Stimulated activated CD8-positive, alpha-beta memory T cell treated with anti-CD3 and anti-CD28 coated beads, Interleukin-12 subunit alpha, Interleukin-12 subunit beta, amount 100 ng/mL, for 4 hours (primary cell): ENCODE data around the gene FGD4.
"Not testable (repeated sequence)": the region's sequence is repeated elsewhere in the genome, so short reads cannot be mapped to it uniquely, and the experiment has no call there.

ENCODE experiments used
- DNase-seq: peaks from one replicate; pipeline ENCODE4 v3.0.0-alpha.2; 2020; ENCODE audit warnings: low read depth

Gene FGD4

DNA sequence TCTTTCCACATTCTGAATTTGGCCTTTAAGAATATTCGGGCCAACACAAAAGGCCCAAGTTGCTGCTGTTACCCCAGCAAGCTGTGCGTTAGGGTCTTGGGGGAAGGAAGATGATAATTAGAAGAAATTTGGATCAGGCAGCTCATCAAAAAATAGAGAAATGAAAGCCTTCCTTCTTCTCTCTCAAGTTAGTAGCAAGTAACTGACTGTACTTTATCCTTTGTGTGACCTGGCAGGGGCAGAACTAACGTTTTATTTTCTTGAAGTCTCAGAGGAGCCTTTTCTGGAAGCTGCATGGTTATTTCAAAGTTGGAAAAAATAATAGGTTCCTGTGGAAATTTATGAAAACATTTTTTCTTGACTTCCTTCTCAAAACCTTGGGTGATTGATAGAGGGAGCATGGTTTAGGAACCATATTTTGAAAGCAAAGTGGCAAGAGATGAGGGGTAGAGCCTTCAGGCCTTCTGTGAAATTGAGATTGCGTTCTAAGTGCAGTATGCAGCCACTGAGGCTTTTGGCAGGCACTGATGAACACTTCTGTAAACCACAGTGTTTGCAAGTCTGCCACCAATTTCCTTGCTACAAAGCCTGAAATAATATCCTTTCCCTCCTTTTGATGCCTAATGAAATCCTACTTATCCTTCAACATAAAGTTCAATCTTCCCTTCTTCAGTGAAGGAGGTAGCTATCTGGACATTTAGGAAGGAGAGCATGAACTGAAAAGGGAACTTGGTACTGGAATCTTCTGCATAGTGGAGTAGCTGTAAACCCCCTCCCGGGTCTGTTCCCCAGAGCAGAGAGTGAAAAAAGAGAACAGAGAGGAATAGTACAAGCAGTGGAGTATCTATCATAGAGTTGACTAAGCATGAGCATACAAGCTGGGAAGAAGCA, 123.2 kb downstream of the FGD4 start:
- DNase-seq = no peak

DNA sequence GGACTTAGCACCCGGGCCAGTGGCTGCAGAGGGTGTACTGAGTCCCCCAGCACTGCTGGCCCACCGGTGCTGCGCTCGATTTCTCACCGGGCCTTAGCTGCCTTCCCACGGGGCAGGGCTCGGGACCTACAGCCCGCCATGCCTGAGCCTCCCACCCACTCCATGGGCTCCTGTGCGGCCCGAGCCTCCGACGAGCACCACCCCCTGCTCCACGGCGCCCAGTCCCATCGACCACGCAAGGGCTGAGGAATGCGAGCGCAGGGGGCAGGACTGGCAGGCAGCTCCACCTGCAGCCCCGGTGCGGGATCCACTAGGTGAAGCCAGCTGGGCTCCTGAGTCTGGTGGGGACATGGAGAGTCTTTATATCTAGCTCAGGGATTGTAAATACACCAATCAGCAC, 126.4 kb downstream of the FGD4 start:
- DNase-seq = not testable (repeated sequence)

DNA sequence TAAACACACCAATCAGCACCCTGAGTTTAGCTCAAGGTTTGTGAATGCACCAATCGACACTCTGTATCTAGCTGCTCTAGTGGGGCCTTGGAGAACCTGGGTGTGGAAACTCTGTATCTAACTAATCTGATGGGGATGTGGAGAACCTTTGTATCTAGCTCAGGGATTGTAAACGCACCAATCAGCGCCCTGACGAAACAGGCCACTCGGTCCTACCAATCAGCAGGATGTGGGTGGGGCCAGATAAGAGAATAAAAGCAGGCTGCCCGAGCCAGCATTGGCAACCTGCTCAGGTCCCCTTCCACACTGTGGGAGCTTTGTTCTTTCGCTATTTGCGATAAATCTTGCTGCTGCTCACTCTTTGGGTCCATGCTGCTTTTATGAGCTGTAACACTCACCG, 127.0 kb downstream of the FGD4 start:
- not testable (repeated sequence) for DNase-seq

DNA sequence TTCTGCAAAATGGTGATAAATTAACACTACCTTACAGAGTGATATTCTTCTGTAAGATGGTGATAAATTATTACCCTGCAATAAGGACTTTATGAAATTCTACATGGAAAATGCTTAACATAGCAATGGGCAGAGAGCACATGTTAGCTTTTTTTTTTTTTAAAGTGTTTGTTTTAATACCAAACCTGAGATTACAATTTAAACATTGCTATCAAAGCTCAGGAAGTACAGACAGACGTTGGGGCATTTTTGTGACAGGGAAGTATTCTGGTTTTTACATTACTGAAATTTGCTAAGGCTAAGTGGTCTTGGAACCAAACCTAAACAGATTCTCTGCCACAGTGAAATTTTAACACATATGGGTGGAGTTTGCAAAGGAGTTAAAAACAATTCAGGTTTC, 133.1 kb downstream of the FGD4 start:
- no peak for DNase-seq

DNA sequence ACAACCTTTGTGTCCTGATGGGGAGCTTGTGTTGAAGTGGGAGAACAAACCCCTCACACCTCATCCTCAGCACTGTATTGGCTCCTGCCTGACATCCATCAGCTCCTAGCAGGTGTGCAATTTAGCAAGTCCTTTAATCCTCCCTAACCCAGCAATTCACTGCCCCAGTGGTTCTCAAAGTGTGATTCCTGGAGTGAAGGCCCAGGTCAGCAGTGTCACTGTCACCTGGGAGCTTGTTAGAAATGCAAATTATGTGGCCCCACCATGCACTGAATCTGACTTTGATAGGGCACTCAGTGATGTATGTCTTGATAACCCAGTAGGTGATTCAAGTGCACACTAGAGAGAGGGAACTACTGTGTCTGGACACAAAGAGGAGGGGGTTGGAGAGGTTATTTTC, 133.6 kb downstream of the FGD4 start:
- DNase-seq = no peak

DNA sequence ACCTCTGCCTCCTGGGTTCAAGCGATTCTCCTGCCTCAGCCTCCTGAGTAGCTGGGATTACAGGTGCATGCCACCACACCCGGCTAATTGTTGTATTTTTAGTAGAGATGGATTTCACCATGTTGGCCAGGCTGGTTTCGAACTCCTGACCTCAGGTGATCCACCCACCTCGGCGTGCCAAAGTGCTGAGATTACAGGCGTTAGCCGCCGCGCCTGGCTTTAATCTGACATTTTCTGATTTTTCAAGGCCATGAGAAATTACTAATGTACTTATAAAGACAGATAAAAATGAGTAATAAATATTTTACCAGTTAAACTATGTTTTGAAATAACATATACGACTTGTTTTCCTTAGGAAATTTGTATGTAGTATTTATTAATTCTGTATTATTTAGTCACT, 134.1 kb downstream of the FGD4 start:
- DNase-seq = not testable (repeated sequence)

DNA sequence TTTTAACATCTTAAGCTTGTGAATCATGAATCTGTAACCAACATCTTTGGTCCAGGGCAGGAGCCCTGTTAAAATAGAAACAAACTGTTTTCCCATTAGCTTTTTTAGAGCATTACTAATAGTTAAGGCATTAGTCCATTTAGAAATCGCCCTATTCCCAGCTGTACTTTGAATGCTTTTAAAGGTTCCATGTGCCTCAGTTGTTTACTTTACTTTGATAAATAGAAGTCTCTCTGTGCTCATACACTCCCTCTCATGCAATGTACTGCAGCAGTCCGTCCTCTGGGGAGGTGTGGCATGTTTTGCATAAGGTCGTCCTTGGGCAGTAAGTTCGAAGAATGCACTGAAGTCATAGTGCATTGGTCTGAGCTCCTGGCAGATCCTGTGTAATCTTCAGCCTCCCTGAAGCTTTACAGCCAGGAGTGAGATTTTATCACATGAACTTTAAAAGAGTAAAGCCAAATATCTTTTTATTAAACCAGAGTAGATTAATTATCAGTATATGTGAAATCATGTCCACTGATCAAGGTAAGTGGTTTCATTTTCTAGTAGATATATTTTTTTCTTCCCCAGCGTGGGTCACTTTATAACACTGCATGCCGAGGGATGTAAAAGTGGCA, 134.7 kb downstream of the FGD4 start:
- DNase-seq = no peak

DNA sequence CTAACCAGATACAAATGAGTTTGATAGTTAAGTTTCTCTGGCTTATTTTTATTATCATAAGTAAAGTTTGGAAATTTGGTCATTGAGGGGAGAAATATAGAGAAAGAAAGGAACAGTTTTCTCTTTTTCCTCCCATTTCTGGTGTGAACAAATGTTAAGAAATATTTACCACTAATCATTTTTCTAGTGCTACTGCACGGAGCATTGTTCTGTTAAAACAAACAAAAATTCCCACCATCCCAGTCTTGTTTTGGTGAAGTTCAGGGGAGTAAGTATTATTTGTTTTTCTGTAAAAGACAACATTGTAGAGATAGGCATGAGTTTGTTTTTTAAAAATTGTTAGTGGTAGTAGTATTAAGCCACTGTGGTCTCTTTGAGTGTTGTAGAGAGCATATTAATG, 135.3 kb downstream of the FGD4 start:
- DNase-seq = no peak

DNA sequence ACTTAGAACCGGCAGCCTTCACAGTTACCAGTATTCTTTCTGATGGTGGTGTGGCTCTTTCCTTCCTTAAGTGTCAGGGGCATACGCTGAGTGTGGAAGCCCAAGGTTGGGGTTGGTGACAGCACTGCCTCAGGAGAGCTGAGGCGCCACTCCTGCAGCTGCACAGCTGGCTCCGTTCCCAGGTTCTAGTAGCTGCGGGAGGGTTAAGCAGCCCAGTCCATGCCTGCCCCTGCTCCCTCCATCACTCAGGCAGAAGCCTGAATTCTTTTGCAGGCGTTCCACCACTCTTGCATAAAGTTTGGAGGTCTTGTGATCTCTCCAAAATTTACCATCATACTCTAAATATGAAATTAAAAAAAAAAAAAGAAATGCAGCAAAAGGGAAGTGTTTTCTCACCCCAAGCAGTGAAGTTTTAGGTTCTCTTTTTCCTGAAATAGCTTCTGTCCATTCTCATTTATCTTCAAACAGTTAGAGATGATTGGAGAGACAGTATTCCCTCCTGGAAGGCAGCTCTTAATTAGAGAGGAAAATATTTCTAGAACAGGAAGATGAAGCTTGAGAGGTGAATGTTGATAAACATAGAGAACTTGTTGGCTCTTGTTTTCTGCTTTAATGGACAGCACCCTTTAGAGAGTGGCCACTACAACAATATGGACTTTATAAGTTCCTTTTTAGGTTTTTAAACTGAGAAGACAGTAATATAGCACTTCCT, 136.1 kb downstream of the FGD4 start:
- no peak for DNase-seq

DNA sequence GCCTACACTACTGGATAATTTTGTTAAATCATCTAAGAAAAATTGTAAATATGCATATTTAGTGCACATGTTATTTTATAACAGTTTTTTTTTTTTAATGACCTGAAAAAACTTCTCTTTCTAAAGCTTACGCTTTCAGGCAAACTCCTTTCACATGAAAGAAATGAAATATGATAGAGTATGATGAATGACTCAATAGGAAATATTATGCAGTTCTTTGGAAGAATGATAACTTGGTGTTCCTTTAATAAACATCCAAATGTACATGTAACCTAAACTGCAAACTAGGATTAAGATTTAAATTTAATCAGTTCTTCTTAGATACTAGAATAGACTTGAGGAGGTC, 136.6 kb downstream of the FGD4 start:
- no peak for DNase-seq

DNA sequence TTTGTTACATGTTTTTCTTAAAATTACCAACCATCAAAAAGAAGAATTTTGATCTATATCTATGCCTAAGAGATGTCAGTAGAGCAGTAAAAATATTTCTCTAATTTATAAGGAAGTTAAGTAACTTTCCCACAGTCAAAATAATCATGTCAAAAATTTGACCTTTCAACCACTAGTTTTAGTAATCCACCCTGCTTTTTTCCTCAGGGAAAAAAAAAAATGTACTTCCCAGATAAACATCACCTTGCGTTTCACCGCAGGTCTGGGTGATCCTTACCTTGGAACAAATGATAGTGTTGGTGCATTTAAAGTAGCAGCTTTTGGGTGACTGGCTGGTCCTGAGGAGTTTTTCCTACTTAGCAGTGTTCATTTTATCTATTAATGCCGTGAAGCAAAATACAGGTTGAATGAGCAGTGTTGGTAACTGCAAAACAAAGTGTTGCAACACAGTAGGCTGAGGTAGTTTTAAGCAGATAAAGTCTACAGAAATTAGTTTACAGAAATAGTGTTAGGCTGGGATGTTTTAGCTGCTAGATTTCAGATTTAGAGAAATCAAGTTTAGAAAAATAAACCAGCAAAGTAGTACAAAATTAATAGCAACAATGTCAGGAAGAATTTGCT, 142.5 kb downstream of the FGD4 start:
- DNase-seq = no peak

DNA sequence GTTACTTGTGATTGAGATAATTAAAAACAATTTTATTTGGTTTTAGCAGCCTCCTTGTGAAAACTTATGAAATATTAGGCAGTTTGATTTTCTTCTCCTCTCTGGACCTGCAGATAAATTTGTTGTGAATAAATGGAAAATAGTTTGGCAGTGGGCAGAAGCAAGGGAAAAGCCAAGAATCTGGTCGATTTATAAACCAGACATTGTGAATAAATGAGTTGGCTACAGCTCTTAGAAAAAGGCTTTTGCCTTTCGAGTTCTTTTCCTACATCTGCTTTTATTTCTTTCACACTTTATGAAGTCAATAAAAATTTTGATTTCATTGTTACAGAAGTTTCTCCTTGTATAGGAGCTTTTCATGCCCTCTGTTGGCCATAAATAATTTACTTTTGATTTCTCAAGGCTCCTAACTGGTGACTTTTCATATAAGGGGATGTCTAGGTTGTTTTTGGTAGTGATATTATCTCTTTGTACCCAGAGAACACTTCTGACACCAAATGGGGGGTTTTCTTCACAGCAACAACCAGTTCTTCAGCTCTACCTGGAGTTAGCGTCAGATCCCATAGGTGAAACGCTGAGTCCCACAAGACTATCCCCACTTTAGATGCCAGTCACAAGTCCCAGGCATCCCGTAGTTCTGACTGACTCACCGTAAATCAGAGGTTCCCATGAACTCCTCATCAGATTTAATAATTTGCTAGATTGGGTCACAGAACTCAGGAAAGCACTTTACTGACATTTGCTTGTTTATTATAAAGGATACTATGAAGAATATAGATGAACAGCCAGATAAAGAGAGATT, 143.3 kb downstream of the FGD4 start:
- DNase-seq = no peak

DNA sequence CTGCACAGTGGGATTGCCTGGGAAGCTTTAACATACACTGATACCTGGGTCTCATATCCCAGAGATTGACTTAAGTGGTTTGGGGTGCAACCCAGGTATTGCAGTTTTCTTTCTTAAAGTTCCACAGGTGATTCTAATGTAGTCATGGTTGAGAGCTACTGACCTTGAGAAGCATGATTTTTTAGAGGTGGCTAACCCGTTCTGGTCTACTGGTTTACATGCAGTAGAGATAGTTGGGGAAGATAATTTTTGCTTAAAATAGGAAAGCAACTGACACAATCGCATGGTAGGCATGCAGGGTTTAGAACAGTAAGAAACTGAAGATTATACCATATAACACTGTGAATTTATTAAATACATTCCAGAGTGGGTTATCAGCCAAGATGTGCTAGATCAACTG, 145.5 kb downstream of the FGD4 start:
- DNase-seq = no peak

DNA sequence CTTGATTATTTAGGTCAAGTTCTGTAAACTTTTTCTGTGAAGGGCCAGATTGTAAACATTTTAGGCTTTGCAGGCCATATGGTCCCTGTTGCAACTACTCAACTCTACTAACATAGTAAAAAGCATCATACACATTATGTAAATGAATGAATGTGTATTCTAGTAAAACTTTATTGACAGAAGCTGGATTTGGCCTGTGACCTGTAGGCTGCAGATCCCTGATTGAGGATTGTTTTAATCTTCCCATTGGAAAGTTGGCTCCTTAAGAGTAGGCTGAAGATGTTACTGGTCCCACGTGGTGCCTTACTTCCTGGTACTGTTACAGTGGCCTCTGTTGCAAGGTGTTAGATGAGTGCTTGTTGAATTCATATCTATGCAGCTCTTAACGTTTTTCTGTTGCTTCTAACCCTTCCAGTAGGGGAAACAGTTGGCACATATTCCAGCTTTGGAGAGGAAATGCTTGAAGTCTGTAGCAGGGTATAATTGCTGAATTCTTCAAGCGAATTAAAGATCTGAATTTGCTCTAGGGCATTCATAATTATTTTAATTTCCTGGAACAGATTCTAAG, 146.1 kb downstream of the FGD4 start:
- no peak for DNase-seq

DNA sequence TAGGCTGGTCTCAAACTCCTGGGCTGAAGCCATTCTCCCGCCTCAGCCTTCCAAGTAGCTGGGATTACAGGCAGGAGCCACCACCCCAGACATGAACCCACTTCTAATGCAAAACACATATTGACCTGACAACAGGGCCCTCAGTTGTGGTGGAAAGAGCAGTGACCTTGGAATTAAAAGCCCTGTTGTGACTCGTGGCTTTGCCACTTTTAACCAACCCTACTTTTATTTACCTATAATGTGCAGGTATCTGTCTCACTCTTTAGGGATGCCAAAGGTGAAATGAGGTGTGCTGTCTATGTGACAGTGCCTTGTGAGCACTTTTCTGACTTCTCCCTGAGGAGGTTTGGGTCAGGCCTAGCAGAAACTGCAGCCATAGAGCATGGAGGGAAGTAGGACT, 146.9 kb downstream of the FGD4 start:
- DNase-seq = no peak

DNA sequence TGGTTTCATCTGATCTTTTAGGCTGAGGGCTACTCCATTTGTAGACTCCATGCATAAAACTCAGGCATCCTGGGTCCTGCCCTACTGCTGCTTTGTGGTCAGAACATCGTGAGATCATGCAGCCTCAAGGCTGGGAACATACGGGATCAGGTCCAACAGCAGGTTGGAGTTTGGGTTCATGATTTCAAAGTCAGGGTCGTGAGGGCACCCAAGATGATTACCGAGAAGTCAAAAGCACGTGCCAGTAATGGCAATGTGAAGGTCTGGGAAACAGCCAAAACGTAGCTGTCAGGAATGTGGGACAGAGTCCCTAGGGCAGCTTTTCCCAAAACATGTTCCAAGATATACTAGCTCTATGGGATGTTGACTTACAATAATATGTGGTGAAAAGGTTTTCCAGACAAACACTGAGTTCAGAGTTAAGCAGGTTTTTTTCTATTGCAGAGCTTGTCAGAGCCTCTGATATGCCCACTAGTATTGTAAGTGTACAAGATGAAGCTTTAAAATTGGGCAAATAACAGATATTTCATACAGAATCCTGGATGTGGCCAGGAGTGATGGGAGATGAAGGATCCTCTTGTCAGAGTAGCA, 149.4 kb downstream of the FGD4 start:
- DNase-seq = no peak

DNA sequence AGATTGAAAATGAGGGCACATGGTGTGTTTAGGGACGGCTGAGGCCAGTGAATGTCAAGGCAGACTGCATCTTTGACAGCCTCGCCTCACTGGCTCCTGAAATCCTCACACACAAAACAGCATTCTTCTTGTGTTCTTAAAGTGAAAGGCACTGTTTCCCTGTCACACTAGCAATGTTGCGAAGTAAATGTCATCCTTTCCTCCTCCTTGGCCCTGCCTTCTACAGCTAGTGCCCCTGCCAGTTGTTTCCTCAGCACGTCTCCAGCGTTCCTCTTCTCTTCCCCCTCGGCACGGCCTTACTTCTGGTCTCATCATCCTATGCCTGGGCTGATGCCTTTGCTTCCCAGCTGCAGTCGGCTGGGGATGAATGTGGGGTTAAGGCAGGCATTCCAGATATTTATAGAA, 150.3 kb downstream of the FGD4 start:
- DNase-seq = no peak

DNA sequence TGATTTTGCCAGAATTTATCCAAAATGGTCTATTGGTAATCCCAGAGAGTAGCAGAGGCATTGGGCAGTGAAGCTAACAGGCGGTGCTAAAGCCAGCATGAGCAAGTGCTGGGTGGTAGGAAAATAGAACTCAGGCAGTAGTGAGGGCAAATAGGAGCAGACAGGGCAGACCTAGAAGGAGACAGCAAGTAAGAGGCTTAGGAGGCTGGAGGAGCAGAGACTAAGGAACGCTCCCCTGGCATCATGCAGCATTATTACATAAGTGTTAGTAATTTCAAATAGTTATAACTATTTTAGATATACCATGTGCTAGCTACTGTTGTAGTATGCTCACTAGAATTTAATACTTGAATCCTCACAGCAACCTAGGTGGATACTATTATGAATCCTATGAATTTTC, 151.7 kb downstream of the FGD4 start:
- DNase-seq = no peak

DNA sequence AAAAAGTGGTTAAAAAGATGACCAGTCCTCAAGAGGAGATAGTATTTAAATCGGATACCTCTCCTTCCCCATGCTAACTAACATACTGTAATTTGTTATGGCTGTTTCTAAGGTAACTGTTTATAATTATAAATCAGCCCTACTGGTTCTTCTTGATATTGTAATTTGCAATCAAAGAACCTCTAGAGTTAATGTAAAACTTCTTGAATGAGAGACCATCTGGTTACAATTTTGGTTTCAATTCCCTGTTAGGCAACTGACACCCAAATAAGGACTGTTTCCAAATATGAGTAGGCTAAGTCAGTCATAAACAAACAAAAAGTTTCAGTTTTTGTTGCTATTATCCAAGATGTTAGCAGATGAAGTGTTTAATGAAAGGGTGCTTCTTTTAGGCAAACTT, 159.5 kb downstream of the FGD4 start:
- DNase-seq = no peak

DNA sequence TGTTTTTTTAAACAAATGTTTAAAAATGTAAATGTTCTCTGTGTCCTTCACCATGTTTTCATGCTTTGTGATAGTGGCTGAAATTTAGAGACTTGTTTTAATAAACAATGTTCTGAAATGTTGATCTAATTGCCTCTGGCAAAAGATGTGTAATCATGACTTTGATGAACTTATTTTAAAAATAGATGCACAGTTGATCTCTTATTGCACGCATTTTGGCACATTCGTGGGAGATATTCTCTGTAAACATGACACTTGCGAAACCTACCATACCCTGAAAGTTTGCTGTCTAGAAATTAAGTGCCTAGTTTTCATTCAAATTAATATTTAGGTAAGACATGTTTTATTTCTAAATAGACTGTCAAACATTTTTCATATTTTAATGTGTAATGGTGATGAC, 160.1 kb downstream of the FGD4 start:
- DNase-seq = no peak

DNA sequence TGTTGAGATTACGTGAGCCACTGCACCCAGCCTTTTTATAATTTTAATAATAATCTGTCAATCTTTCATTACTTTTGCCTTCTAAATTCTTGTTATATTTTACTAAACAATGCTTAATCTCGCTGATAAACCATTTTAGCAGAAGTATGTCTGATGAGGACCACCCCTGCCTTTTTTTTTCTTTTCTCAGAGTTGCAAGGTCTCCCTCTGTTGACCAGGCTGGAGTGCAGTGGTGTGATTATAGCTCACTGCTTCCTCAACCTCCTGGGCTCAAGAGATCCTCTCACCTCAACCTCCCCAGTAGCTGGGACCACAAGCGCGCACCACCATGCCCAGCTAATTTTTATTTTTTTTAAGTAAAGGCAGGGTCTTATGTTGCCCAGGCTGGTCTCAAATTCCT, 161.2 kb downstream of the FGD4 start:
- DNase-seq = no peak
